HL-60/S4 treated with retinoic acid at 250 ng/mL for 4 days and 3 days (cell line): ENCODE measurements around the gene ACSF3.

Source experiments
- in situ Hi-C: fragments of 300-500 bp; cut with MboI; formaldehyde crosslinking; loops from 2 replicates; pipeline ENCODE4 v1.7.0; 2022; ENCODE audit warnings: low sequenced_read_pairs

ACSF3 gene

DNA sequence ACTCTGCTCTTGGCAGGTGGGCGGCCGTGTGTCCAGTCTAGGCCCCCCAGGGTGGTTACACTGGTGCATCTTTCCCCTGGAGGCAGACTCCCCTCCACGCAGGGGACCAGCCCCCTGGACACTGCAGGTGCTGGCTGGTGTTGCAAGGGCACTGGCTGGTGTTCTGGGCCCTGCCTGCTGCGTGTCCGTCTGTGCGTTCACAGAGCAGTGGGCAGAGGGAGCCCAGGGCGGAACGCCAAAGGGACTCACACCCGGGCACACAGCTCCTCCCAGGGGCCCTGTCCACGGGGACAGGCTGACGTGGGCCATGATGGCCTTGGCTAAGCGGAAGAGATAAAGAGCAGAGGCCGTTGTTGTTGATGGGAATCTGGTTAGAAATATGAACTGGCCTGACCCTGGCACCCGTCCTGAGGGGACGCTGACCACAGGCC is 27.3 kb downstream of the ACSF3 start:
- in situ Hi-C loops, result no loop called here

GRCh38 chr16:89121691-89122321 is 28.2 kb downstream of the ACSF3 start:
- in situ Hi-C loops, result no loop called here

DNA sequence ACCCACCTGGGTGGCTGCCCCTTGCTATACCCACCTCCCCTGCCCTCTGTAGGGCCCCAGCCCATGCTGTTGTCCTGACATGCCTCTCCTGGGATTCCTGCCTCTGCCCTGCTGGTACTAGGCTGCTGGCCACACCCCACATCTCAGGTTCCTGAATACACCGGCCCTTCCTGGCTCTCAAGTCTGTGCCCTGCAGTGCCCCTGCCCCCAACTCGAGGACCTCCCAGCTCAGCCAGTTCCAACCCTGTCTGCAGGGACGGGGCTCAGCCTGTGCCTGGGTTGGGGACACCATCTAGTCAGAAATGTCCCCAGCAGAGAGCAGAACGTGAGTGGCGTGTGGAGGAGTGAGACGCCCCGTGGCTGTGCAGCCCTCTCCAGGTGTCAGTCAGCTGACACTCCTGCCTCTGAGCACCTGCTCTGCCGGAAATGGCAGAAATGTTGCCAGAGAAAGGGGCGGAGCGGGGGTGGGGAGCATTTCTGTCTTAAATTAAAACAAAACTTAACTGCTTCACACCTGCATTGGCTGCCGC is 28.7 kb downstream of the ACSF3 start:
- in situ Hi-C loops, result no loop called here

DNA sequence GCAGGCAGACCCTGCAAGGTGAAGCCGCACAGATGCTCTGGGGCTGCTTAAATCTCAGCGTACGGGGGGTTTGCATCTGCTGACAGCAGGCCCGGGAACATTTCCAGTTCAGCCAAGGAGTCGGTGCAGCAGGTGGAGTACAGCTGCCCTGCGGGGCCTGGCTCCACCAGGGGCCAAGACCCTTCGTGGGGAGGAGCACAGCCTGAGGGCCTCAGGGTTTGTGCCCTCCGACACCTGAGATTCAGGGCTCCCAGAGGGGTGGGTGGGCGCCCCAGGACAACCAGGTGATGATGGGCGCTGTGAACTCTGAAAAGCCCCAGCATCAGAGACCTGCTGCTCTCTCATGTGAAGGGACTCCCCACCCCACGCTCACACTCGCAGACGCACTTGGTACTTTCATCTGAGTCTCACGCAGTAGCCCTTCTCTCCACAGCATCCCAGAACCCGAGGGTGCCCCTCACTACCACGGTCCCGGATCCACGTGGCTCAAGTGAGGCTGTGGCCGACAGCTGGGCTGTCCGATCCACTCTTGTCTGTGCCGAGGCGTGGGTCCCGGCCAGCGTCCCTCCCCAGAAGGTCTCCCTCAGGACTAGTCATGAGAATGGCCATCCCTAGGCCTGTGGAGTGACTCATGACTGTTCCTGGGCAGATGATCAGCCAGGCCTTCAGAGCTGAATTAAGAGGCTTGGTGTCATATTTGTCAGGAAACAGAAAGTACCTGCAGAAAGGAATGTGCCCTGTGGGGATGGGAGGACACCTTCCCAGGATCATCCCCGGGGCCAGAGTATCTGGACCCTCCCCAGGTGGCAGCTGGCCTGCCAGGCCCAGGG is 29.6 kb downstream of the ACSF3 start:
- in situ Hi-C loops, result no loop called here

DNA sequence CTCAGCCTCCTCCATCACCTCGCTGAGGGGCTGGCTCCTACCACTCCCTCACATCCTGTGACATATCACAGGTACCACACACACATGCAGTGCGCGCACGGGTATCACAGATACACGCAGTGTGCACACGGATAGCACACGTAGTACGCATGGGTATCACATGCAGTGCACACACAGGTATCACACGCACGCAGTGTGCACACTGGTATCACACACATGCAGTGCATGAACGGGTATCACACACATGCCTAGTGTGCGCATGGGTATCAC is 30.1 kb downstream of the ACSF3 start:
- in situ Hi-C loops, result no loop called here

GRCh38 chr16:89129378-89129777 is 35.7 kb downstream of the ACSF3 start:
- in situ Hi-C loops, result no loop called here

DNA sequence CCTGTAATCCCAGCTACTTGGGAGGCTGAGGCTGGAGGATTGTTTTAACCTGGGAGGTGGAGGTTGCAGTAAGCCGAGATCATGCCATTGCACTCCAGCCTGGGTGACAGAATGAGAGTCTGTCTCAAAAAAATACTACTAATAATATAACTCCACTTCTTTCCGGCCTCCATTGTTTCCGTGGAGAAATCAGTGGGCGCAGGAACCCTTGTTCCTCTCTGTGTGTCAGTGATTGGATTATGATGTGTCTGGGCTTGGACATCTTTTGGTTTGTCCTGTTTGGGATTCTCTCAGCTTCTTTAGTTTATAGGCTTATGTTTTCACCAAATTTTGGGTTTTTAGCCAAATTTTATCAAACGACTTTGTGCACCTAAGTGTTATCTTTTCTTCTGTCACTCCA is 36.8 kb downstream of the ACSF3 start:
- in situ Hi-C loops, result no loop called here

DNA sequence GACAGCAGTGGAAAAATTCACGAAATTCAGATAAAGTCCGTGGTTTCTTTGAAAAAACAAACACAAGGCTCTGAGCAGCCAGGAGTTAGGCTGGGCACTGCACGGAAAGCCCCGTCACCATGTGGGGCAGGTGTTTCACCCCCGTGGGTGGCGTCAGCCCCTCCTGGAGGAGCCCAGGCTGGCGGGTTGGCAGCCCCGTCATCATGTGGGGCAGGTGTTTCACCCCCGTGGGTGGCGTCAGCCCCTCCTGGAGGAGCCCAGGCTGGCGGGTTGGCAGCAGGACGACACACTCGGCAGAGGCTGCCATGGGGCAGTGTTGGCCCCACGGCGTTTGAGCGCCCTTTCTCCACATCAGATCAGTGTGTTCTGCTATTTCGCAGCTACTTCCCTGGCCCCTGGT is 38.1 kb downstream of the ACSF3 start:
- in situ Hi-C loops, result no loop called here

DNA sequence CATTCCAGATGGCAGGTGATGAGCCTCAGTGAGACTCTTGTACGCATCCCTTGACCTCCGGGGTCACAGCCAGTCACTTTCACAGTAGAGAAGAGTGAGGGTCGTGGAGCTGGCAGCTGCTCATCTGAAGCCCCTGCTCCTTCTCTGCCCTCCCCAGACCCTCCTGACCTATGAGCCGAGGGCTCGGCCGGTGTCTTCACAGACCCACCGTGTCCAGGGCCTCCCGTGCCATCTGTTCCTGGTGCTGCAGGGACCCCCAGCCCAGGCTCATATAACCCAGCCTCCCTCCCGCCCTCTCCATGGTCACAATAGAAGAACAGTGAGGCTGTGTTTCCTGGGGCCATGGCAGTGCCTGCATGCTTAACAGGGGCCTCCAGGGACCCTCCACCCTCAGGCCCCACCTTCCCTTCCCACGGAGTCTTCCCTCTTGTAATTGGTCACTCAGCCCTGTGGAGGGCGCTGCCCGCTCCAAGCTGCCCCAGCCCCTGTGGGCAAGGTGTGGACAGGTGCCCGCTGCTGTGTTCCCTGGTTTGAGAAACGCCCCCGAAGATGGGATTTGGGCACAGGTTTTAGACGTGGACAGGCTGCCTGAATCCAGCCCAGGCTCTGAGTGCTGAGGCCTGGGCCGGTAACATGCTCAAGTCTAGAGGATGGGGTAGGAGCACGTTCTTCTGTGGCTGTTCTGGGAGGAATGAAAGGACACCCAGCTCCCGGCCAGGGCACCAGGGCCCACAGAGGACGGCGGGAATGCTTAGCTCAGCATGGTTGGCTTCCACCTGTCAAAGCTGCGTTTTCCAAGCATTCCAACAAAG is 38.7 kb downstream of the ACSF3 start:
- in situ Hi-C loops, result no loop called here

DNA sequence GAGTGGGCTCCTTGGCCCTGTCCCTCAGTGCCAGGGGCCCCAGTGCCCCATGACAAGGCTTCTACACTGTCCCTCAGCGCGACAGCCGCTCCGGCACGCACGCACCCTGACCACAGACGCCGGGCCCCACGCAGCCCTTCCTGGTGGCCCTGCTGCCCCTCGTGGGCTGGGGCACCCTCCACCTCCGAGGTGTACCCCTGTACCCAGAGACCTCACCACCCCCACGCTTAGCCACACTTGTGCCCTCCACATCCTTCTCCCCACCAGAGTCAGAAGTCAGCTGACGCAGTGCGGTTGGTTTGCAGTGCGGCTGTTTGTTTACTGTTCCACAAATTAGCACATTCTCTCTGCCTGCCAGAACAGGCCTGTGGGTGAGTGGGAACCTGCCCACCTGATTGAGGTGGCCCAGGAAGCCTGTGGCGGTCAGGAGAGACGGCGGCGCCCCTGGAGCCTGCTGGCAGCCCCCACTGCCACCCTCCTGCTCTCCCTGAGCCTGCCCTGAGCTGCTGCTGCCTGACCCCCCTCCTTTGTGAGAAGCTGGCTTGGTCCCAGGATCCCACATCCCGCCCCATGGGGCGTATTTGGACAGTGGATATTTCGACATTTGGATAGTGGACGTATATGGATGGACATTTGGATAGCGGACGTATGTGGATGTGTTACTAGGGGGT is 39.9 kb downstream of the ACSF3 start:
- in situ Hi-C loops, result no loop called here

DNA sequence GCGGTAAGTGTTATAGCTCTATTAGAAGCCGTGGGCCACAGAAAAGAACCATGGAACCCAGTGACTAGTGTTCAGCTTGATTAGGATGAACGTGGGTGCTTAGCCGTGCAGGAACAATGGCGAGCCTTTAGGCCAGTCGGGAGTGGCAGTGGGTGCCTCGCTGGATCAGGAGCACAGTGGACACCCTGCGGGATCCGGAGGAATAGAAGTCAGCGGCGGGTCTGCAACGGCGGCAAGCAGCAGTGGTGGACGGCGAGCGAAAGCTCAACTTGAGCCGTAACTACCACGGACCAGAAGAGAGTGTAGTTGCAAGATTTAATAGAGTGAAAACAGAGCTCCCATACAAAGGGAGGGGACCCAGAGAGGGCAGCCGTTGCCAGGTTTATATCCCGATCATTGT is 40.6 kb downstream of the ACSF3 start:
- in situ Hi-C loops, result no loop called here

GRCh38 chr16:89135166-89135565 is 41.5 kb downstream of the ACSF3 start:
- in situ Hi-C loops, result no loop called here

DNA sequence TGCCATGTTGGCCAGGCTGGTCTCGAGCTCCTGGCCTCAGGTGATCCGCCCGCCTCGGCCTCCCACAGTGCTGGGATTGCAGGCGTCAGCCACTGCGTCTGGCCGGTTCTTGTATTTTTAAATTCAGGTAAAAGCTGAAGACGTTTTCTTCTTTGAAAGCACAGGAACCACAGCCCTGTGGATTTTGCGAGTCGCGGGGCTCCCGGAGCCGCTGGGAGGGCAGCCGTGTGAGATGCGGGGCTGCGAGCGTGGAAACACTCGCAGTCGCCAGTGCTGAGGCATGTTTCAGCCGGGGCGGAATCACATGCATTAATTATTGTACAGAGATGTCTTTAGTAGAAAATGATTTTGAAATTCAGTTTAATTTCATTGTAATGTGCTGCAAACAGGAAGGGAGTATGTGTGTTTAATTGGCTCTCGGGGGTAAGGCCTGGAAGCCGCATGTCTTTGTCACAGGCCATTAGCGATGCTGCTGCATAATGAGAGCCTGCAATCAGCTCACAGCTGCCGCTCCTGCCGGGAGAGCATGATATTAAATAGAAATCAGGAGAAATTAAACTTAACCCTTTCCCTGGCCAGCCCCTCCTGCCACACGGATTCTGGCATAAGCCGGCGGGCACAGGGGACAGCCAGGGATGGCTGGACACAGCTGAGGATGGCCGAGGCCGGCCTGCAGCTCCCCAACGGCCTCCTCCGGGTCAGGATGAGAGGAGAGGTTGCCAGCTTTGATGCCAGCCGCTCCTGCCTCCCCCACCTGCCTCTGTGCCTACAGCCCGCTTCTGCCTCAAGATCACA is 42.5 kb downstream of the ACSF3 start:
- in situ Hi-C loops, result no loop called here

GRCh38 chr16:89136931-89137330 is 43.3 kb downstream of the ACSF3 start:
- in situ Hi-C loops, result no loop called here

- in situ Hi-C loops, result no loop called here
Observed at GRCh38 chr16:89137666-89138512, 44.2 kb downstream of the ACSF3 start.

- in situ Hi-C loops, result no loop called here
Observed at GRCh38 chr16:89138513-89138795, 44.8 kb downstream of the ACSF3 start.

DNA sequence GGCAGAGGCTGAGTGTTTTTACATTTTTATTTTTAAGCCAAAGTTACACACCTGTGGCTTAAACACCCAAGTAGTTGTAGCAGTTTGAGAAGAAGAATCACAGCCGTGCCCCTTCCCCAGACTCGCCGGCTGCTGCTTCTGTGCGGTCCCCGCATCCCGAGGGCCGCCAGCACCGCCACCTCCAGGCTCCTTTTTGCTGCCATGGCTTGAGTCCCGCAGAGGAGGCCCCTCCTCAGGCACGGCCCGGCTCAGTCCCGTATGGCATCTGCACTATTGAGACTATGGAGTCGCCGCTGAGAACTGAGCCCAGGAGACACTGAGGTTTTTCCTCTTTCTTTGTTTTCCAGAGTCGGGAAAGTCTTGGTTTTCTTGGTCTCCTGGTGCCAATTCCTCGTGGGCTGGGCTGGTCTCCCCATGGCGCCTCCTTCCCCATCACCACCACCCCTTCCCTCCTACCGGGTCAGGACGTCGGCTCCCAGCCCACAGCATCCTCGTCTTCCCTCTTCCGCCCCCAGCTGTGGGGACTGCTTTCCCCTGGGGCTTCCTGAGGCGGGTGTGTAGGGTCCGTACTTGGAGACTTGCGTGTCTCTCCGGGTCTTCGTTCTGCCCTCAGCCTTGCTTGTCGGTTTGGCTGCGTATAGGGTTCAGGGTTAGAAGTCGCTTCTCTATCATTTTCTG is 45.3 kb downstream of the ACSF3 start:
- in situ Hi-C loops, result no loop called here

- in situ Hi-C loops, result no loop called here
Observed at GRCh38 chr16:89139907-89140361, 46.3 kb downstream of the ACSF3 start.

- in situ Hi-C loops, result no loop called here
Observed at GRCh38 chr16:89140401-89140800, 46.7 kb downstream of the ACSF3 start.
